Measurements from ENCODE around the gene AQP12B.

Gene AQP12B

DNA sequence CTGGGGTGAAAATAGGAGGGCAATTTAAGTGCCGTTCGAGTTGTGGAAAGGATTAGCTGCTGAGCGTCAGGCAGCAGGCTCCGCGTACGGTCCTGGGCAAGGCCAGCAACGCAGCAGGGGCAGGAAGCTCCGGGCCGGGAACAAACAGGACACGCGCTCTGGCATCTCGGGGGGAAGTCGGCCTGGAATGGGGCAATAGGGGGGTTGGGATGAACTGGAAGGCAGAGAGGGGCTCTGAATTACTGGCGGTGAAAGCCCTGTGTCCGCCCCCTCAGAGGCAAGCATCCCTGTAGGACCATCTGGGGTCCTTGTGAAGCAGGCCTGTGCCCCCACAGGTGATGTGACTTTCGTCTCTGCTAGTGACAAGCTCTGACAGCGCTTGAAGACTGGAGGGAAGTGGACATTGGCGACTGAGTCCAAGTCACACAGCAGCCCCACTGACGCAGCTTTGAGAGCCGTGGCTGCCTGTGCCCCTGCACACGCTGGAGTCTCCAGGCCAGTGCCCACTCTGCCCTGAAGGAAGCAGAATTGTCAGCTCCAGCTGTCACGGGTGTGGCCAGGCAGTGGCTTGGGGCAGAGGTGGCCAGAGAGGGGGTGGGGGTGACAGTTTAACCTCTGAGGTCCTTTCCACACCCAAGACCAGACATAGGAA is 35.1 kb downstream of the AQP12B start:
- DNase-seq (ENCODE audit: low spot score) = peak; percentile 5

DNA sequence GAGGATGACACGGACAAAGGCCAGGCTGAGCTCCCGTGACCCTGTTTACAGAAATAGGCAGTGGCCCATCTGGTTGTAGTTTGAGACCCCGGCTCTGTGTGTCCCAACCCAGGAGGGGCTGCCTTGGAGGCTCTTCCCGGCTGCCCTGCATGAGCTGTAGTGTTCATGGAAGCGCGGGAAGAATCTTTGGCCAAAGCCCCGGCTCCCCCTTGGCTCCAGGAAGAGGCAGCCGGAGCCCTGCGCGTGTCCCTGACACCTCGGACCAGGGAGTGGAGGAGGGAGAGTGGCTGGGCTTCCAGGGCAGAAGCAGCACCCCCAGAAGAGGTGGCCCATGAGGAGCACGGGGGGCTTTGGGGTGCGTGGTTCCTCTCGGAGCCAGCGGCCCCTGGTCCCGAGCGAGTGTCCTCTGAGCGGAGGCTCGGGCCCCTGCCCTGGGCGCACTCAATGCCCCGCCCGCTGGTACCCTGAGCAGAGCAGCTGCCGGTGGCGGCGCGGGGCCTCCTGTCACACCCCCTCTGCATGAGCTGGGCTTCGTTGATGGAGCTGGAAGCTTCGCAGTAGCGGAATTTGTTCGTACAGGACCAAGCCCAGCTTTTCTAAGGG is 35.7 kb downstream of the AQP12B start:
- DNase-seq (ENCODE audit: low spot score) = peak; percentile 6

DNA sequence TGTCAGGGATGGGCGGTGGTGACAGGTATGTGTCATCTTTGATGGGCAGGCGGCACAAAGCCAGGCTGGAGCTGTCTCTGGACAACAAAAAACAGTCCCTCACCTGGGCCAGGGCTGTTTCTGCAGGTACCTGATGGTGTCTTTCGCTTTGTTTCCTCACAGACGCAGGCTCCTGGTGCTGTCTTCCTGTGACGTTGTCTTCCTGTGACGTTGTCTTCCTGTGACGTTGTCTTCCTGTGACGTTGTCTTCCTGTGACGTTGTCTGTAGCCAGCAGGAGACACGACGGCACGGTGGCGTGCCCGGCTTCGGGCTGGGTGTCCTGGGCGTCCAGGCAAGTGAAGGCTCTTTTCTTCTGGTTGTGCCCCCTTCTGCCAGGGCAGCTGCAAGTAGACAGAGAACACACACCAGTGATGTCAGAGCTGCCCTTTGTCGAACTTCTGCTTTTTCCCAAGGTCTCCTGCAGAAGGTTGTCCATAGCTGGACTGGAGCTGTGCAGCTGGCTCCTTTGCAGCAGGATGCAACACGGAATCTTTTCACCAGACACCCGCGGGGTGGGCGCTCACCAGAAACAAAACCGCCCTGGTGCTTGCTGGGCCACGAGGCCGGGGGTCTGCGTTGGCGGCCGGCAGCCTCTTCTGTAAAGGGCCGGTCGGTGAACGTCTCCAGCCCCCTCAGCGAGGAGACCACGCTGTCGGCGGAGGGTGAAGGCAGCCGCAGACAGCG is 36.3 kb downstream of the AQP12B start:
- peak; percentile 11 for DNase-seq (ENCODE audit: low spot score)

DNA sequence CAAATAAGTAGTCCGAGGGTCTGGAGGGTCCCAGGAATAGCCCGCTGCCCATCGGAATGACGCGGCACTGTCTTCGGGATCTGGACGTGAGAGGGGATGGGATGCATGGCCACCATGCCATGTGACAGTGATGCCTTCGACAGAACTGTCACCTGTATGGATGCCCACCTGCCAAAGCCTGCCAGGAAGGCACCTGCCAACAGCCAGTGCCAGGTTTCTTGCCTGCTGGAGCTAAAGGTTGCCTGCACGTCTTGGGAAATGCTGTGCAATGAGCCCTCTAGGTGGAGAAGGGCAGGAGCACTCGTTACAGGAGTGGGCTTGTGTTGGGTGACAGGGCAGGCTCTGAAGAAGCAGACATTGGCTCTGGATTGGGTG is 36.9 kb downstream of the AQP12B start:
- DNase-seq (ENCODE audit: low spot score) = no peak

DNA sequence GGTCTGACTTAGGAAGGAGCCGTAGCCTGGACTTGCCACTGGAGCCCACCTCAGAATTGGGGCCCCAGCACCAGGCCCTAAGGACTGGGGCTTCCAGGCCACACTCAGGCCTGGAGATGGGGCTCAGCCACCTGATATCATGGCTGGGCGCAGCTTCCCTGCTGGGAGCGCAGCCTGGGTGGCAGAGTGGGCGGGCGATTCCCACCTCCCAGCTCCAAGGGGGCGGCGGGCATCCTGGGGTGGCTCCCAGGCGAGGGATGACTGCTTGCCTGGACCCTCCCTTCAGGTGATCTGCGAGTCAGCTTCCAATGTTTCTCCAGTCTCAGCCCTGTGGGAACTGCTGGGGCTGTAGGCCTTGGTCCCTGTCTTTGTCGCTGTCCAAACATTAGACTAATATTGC is 37.3 kb downstream of the AQP12B start:
- peak; percentile 9 for DNase-seq (ENCODE audit: low spot score)

DNA sequence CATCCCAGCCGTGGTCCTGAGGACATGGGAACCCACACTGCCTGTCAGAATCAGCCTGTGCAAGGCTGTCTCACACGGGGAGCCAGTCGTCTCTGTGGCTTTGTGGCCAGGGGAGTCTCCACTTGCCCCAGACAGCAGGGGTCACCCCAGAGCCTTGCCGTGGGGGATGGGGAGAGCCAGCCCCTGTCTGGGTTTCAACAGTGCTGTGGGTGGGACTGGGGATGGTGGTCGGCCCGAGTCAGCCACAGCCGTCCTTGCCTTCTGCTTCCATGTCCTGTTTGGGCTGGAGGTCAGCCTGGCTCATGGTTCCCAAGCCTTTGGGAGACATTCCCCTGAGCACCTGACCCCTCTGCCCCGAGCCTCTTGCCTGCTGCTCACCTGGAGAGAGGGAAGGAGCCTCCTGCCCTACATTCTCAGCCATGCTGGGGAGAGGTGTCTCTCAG is 37.8 kb downstream of the AQP12B start:
- peak; percentile 5 for DNase-seq (ENCODE audit: low spot score)

DNA sequence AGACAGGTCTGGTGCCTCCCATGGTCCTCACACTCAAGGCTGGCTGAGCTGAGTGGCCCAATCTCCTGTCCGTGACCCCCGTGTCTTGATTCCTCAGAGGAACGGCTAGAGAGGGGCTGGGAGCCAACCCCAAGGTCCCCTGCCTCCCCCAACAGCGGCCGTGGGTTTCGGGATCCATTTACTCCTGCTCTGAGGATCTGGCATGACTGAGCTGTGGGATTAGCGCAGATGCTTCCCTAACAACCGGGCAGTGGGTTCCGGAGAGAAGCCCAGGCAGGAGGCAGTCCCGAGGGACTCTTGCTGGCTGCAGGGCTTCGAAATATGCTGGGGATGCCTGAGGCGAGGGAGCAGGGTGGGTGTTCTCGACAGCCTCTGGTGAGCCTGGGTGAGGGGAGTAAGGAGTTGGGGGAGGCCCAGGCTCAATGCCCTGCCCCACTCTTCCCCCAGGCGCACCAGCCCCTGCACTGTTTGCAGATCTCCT is 38.5 kb downstream of the AQP12B start:
- DNase-seq (ENCODE audit: low spot score) = peak; percentile 7

DNA sequence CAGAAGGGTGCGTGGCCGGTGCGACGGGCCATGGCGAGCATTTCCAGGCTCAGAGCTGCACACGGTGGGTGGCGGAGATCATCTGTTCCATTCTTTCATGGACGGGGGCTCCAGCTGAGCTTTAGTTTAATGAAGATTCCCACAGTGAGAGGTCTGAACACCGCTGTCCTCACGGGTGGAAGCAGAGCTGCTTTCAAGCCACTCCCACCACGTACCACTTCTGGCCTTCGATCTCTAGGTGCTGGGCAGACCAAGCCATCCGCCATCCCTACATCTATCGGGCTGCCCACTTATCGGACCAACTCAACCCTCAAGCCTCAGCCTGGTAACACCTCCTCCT is 38.9 kb downstream of the AQP12B start:
- peak; percentile 7 for DNase-seq (ENCODE audit: low spot score)

DNA sequence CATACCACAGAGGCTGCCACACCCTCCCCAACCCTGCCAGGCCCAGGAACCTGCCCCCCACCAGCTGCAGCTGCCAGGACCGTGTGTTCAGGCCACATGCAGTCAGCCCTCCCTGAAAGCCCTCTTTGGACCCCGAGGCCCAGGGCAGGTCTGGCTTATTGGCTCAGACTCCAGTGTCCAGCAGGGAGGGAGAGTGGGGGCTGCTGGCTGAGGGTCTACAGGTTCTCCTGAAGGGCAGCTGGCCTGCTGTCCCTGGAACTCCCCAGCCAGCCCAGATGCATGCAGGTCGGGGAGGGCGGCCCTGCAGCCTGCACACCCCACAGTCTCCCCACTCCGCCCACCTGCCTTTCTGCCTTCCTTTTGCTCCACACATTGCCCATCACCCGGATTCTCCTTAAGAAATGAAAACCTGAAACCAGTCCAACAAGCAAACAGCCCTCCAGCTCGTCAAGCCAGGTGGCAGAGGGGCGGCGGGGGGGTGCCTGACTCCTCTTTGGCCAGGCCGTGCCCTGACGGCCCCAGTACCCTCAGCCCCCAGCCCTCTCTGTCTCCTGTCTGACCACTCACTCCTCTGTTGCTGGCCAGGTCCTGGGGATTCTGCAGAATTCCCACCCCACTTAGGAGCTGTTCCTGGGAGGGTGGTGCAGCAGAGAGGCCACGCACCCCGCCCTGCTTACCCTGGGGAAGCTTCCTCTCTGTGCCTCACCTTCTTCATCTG is 39.4 kb downstream of the AQP12B start:
- peak; percentile 8 for DNase-seq (ENCODE audit: low spot score)

DNA sequence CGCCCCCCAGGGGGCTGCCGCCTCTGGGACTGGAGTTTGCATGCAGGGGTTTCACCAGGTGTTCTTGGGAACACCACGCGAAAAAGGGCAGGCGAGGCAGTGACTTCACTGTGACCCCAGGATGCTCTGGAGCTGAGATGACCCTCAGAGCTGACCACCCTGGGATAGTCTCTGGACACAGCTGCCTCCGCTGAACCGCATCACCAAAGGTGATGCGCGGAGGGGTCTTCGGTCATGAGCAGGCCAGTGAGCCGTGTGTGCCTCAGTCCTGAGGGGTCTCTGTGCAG is 39.9 kb downstream of the AQP12B start:
- peak; percentile 5 for DNase-seq (ENCODE audit: low spot score)

DNA sequence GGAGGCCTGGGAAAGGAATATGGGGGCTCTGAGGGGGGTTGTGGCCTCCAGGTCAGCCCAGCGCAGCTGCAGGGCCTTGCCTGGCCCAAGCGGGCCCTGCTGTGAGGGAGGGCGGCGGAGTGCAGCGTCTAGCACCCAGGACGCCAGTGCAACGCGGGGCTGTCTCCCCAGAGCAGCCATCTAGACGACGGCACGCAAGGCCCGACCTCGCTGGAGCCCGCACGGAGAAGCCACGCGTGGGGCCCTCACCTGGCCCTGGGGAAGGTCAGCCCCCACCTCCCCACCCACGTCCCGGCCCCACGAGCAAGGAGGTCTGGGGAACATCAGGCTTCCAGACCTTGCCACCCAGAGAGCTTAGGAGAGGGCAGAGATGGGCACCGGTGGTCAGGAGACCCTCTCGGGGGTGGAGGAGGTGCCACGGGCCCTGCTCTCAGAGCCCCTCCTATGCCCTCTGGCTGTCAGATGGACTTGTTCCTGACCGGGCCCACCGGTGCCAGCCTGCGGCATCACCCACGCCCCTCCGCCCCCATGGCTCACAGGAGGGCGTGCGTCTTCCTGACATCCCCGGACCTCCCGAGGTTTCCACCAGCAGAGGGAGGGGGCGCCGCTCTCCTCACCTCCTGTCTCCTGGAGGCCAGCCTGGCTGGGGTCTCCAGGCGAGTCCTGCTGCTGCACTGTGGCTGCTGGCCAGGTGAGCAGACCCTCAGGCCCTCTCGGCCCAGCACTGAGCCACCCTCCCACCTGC is 40.5 kb downstream of the AQP12B start:
- peak; percentile 11 for DNase-seq (ENCODE audit: low spot score)

DNA sequence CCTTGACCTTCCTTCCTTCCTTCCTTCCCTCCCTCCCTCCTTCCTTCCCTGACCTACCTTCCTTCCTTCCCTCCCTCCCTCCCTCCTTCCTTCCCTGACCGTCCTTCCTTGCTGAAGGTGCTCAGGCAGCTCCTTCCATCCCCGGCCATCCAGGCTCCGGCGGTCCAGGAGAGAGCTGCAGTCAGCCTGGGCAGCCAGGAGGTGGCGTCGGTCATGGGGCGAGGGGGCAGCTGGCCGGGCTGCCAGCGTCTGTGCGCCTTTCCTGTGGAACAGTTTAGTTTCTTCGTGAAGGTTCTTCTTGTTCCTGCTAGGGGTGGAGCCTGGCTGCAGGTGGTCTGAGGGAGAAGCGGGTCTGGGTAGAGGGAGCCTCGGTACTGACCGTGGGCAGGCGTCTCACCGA is 41.7 kb downstream of the AQP12B start:
- DNase-seq (ENCODE audit: low spot score) = peak; percentile 86

DNA sequence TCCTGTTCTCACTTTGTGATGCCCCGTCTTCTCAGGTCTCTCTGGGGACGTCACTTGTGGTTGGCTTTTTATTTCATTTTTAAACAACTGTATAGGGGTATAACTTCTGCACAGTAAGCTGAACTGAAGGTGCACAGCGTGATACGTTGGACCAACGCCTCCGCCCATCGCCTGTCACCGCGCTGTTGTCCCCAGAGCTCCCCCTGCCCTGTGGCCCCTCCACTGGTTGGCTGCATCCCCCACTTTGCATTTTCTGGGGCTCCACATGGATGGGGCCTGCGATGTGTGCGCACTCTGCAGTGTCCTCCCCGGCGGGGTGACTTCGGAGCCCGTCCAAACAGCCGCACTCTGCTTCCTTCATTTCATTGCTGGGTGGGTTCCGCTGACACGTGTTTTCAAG is 43.1 kb downstream of the AQP12B start:
- DNase-seq (ENCODE audit: low spot score) = no peak

DNA sequence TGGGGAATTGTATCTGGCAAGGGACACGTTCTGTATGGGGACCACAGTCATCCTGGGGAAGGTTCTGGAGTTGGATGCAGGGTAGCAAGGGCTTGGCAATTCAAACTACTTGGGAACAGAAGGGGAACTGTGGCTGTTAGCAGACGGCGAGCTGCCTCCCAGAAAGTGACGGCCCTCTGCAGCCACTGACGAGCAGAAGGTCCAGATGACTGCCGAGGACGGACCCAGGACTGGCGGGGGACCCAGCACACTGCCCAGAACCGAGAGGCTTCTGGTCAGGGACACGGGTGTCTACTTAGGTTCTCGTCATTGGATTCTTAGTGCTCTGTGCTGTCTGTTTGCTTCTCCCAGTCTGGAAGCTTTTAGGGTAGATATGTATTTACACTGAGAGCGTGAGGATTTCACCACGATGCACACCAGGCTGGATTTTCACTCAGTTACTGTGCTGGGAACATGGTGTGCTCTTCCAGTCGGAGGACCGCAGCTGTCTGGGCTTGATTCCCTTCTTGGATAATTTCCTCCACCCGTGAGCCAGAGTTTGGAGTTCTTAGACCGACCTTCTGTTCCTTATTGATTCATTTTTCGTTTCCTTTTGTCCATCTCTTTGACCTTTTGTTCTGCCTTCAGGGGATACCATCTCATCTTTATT is 44.0 kb downstream of the AQP12B start:
- DNase-seq (ENCODE audit: low spot score) = no peak

DNA sequence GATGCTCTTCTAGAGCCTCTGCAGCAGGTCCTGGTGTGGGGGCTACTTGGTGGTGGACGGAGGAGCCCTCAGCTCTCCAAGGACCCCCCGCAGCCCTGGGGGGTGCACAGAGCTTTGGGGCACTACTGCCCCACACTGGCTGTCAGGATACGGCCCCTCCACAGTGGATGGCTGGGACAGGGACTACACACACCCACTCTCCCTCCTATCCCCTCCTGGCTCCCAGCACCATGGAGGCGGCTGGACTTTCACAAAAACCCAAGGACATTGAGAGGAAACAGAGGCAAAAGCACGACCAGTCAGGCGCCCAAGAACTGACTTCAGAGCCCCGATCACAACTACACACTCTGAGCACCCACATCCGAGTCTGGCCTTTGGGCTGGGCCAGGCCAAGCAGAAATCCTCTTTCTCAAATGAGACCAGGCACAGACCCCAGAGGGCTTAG is 44.8 kb downstream of the AQP12B start:
- no peak for DNase-seq (ENCODE audit: low spot score)

DNA sequence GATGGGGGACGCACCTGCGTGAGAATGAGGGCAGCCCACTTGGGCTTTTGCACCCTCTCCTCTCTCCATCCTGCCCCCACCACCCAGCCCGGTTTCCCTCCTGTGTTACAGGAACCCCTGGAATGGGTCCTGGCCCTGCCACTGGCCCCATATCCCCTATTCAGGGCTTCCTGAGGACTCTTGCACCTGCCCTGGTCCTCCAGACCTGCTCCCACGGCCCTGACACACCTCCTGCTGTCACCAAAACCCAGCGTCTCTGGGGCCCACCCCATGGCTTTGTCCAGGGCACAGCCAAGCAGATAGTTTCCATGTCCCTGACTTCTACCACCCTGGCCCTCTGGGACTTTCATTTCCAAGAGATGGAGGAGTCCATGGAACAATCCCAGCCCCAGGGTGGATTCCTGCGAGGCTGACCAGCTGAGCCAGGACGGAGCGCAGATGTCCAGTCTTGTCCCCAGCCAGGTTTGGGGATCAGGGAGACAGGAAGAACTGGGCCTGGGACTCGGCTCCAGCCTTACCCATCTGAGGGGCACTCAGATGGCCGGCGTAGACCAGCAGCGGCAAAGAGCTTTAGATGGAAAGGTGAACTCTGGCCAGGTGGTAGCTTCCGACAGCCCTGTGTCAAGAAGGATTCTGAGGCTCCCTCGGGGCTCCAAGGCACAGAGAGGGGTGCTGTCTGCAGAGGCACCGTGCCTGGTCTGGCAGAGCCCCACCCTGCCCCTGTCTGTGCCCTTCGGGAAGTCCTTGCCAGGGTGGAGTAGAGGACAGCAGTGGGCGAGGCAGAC is 45.4 kb downstream of the AQP12B start:
- no peak for DNase-seq (ENCODE audit: low spot score)

DNA sequence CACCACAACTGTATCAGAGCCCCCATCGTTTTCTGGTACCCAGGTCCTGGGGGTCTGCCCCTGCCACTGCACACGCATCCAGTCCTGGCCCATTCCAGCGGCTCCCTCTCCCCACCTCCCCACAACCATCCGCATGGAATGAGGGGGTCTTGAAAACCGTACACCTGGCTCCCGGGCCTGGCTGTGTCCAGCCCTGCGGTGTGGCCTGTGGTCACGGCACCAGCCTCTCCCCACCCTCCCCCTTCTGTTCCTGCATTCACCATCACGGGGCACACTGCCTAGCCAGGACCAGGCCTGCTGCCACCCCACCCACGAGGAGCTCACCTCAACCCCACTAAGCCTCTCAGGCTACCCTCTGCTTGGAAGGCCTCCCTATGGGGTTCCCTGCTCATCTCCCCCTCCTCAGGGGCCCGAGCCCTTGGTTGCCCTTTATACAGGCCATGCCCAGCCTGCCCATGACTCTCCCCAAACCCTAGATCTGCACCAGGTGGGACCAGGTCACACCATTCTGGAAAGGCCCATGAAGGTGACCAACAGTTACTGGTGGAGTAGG is 46.0 kb downstream of the AQP12B start:
- DNase-seq (ENCODE audit: low spot score) = no peak

DNA sequence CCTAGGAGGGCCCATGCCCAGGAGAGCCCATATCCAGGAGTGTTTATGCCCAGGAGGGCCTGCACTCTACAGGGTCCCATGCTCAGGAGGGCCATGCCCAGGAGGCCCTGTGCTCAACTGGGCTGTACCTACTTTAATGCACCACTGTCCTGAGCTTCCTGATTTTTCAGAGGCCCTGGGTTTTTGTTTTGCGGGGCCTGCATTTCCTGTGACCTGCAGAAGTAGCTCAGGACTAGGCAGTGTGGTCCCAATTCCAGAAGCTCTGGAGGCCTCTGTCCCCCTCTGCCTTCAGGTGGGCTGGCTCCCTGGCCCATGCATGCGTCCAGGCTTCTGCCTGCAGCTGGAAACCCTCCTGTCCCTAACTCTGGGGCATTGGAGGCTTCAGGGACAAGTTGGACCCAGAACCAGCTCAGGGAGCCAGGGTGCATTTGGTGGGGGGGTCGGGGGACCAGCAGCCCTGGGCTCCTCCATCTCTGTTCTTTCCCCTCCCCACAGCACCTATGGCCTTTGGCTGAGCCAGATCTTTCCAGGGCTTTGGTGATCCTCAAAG is 46.6 kb downstream of the AQP12B start:
- DNase-seq (ENCODE audit: low spot score) = no peak

DNA sequence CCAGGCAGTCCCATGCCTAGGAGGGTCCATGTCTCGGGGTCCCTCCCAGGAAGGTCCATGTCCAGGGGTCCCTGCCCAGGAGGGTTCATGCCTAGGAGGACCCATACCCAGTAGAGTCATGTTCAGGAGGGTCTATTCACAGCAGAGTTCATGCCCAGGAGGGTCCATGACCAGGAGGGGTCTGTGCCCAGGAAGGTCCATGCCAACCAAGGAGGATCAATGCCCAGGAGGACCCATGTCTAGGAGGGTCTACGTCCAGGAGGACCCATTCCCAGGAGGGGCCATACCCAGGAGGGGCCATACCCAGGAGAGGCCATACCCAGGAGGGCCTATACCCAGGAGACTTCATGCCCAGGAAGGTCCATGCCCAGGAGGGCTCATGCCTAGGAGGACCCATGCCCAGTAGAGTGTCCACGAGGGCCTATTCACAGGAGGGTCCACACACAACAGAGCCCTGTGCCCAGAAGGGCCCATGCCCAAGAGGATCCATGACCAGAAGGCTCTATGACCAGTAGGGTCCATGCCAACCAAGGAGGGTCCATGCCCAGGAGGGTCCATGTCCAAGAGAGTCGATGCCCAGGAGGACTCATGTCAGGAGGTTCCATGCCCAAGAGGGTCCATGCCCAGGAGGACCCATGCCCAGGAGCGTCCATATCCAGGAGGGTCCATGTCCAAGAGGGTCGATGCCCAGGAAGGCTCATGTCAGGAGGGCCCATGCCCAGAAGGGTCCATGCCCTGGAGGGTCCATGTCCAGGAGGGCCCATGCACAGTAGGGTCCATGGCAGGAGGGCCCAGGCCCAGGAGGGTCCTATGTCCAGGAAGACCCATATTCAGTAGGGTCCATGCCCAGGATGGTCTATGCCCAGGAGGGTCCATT is 47.3 kb downstream of the AQP12B start:
- no peak for DNase-seq (ENCODE audit: low spot score)

All from AG08396 (cell line).